GM12878 (cell line): Measurements from ENCODE around the gene GRM6. TPM values are rescaled to one million over a fixed set of nuclear protein-coding genes. Genes with fewer than 3 reads are reported as not detected.

Experiments used
- ATAC-seq: fragments of 200-7000 bp; cut with Tn5 transposase; 3 replicates; pipeline ENCODE4 v1.9.1; 2020; ENCODE audit warnings: mild to moderate bottlenecking, moderate library complexity
- BruUV-seq: library from RNA; stranded (reverse); fragments of 400-500 nt; replicated peaks from 2 replicates; lab custom pipeline; 2021; lab: Mats Ljungman, UMichigan
- CTCF ChIA-PET: fragments of 300-600 bp; sonication (Branson Sonifier 250); formaldehyde crosslinking; extraction: SDS; loops from one replicate; lab custom pipeline; 2021; ENCODE audit warnings: inconsistent platforms; lab: Yijun Ruan, JAX
- POLR2A ChIA-PET: fragments of 350-600 bp; formaldehyde crosslinking; extraction: SDS; loops from one replicate; lab custom pipeline; 2021; ENCODE audit warnings: inconsistent platforms; lab: Charles Lee
- RAD21 ChIA-PET: fragments of 300-600 bp; sonication (Branson Sonifier 250); formaldehyde crosslinking; loops from one replicate; lab custom pipeline; 2023; ENCODE audit warnings: antibody characterized with exemption; ENCODE audit not compliant: unreplicated experiment; lab: Charles Lee
- SMC1A ChIA-PET: fragments of 300-600 bp; sonication (Branson Sonifier 250); formaldehyde crosslinking; loops from one replicate; lab custom pipeline; 2023; ENCODE audit not compliant: unreplicated experiment, uncharacterized antibody; lab: Charles Lee
- DNase-seq: peaks from one replicate; pipeline ENCODE4 v3.0.0-alpha.2; 2011; ENCODE audit warnings: low read depth, low spot score
- FAIRE-seq: peaks from 3 replicates; lab custom pipeline; 2011; peaks lifted over from hg19 to GRCh38; lab: Jason Lieb, UNC
- H2AFZ ChIP-seq: 2 replicates; pipeline ENCODE4 v1.6.0; 2011; ENCODE audit warnings: low read depth, low read length, control low read depth; ENCODE audit not compliant: control insufficient read depth
- H3K27ac ChIP-seq: 2 replicates; pipeline ENCODE4 v1.5.1; 2011; ENCODE audit warnings: control low read depth; ENCODE audit not compliant: control insufficient read depth, insufficient read depth
- H3K27me3 ChIP-seq, 2 experiments: replicated peaks in 1 of 2; 2 replicates each; pipeline versions ENCODE4 v1.6.0 to v1.6.1; 2011; ENCODE audit warnings: low read length in 1 of 2; ENCODE audit not compliant: control insufficient read depth in 2 of 2, insufficient read depth in 2 of 2
- H3K36me3 ChIP-seq, 2 experiments: 2 replicates each; pipeline ENCODE4 v1.5.1; 2011; ENCODE audit warnings: low read length in 1 of 2; ENCODE audit not compliant: control insufficient read depth in 2 of 2, insufficient read depth in 2 of 2
- H3K4me1 ChIP-seq: 2 replicates; pipeline ENCODE4 v1.6.1; 2011; ENCODE audit warnings: mild to moderate bottlenecking, low read length, moderate library complexity, mixed read lengths; ENCODE audit not compliant: control insufficient read depth, insufficient read depth
- H3K4me2 ChIP-seq: 2 replicates; pipeline ENCODE4 v1.6.0; 2011; ENCODE audit warnings: control low read depth; ENCODE audit not compliant: control insufficient read depth, insufficient read depth
- H3K4me3 ChIP-seq: fragments of 200-600 bp; sonication (generic); 2 replicates; pipeline ENCODE4 v1.5.1; 2016
- H3K79me2 ChIP-seq: 2 replicates; pipeline ENCODE4 v1.6.0; 2011; ENCODE audit warnings: low read length; ENCODE audit not compliant: control insufficient read depth, insufficient read depth
- H3K9ac ChIP-seq: 2 replicates; pipeline ENCODE4 v1.8.0; 2011; ENCODE audit warnings: low read length, control low read depth, mixed read lengths; ENCODE audit not compliant: control insufficient read depth, insufficient read depth
- H3K9me3 ChIP-seq: replicated peaks from 3 replicates; pipeline ENCODE4 v1.5.1; 2011; ENCODE audit warnings: mild to moderate bottlenecking, low read length; ENCODE audit not compliant: control insufficient read depth, insufficient read depth
- H4K20me1 ChIP-seq: 2 replicates; pipeline ENCODE4 v1.6.0; 2011; ENCODE audit not compliant: control insufficient read depth, insufficient read depth
- ASH2L ChIP-seq: fragments of 300-600, 200-600 bp; sonication (generic); IDR thresholded peaks from 2 replicates; pipeline ENCODE4 v1.6.1; 2017; ENCODE audit warnings: low read depth, mild to moderate bottlenecking, borderline replicate concordance
- ATF2 ChIP-seq: IDR thresholded peaks from 2 replicates; pipeline ENCODE4 v1.6.1; 2012; ENCODE audit warnings: low read length, inconsistent platforms
- BACH1 ChIP-seq: fragments of 450-650 bp; IDR thresholded peaks from 2 replicates; pipeline ENCODE4 v1.6.1; 2017; ENCODE audit warnings: mild to moderate bottlenecking, borderline replicate concordance
- CREM ChIP-seq: IDR thresholded peaks from 2 replicates; pipeline ENCODE4 v1.6.1; 2014; ENCODE audit warnings: antibody characterized with exemption, low read depth
- EGR1 ChIP-seq, 2 experiments: IDR thresholded peaks; 1 replicate in 1 of 2; 2 replicates in 1 of 2; pipeline ENCODE4 v1.6.1; 2011 to 2012; ENCODE audit warnings: low read depth in 2 of 2, low read length in 2 of 2, borderline replicate concordance in 1 of 2, mild to moderate bottlenecking in 1 of 2, moderate library complexity in 1 of 2
- IRF4 ChIP-seq: IDR thresholded peaks from 2 replicates; pipeline ENCODE4 v1.6.1; 2011; ENCODE audit warnings: low read depth, low read length
- MEF2A ChIP-seq: IDR thresholded peaks from 2 replicates; pipeline ENCODE4 v1.6.1; 2011; ENCODE audit warnings: low read depth, mild to moderate bottlenecking, low read length, moderate library complexity; ENCODE audit not compliant: insufficient read depth
- NRF1 ChIP-seq: conservative IDR thresholded peaks from 2 replicates; pipeline ENCODE4 v1.6.1; 2011; ENCODE audit warnings: mild to moderate bottlenecking, low read depth, low read length, improper control_type of control experiment
- SP1 ChIP-seq: IDR thresholded peaks from one replicate; pipeline ENCODE4 v1.6.1; 2011; ENCODE audit warnings: low read depth, low read length
- STAT3 ChIP-seq: IDR thresholded peaks from 2 replicates; pipeline ENCODE4 v1.6.1; 2011; ENCODE audit warnings: low read depth, low read length, improper control_type of control experiment
- TAF1 ChIP-seq: IDR thresholded peaks from 2 replicates; pipeline ENCODE4 v1.6.1; 2011; ENCODE audit warnings: mild to moderate bottlenecking, low read depth, low read length, borderline replicate concordance
- YBX1 ChIP-seq: fragments of 450-650 bp; IDR thresholded peaks from 2 replicates; pipeline ENCODE4 v1.6.1; 2016; ENCODE audit warnings: antibody characterized with exemption
- ZBTB11 ChIP-seq: fragments of 450-650 bp; formaldehyde crosslinking; IDR thresholded peaks from 2 replicates; pipeline ENCODE4 v1.5.0; 2022; ENCODE audit warnings: mild to moderate bottlenecking, missing genetic modification characterization
- ZNF24 ChIP-seq: fragments of 450-650 bp; IDR thresholded peaks from 2 replicates; pipeline ENCODE4 v1.6.1; 2017; ENCODE audit warnings: antibody characterized with exemption, mild to moderate bottlenecking
- ZNF622 ChIP-seq: fragments of 450-650 bp; IDR thresholded peaks from 2 replicates; pipeline ENCODE4 v1.6.1; 2017; ENCODE audit warnings: mild to moderate bottlenecking, inconsistent platforms
- WGBS: methylation state at CpG from one replicate; pipeline ENCODE4 v1.1.6; 2016; ENCODE audit warnings: low lambda C conversion rate; ENCODE audit not compliant: insufficient replicate concordance, insufficient coverage; ENCODE audit errors: missing lambda C conversion rate; 5-methylcytosine and 5-hydroxymethylcytosine counted together
- in situ Hi-C: fragments of 300-500 bp; cut with MboI; formaldehyde crosslinking; loops from 9 replicates; pipeline ENCODE4 v1.14.3; 2018; ENCODE audit warnings: mixed read lengths
- intact Hi-C: fragments of 100-400 bp; cut with micrococcal nuclease; formaldehyde crosslinking; loops from one replicate; pipeline ENCODE4 v1.14.2; 2022; ENCODE audit not compliant: unreplicated experiment
- polyA plus RNA-seq, 11 experiments: library from polyadenylated mRNA; depleted of rRNA in 4 of 11; unstranded in 6 of 11; stranded (reverse) in 5 of 11; fragments of >200 nt; fragmentation: Nextera tagmentation in 4 of 11; fragmentation: Illumina TruSeq in 1 of 11; extraction: Ambion mirVana in 4 of 11; extraction: Trizol in 1 of 11; gene quantifications; 1 replicate in 1 of 11; 2 replicates in 10 of 11; pipeline versions ENCODE4 v1.2.1 to v1.2.3, GENCODE V29; 2011 to 2016; ENCODE audit warnings: inconsistent platforms in 2 of 11, missing spikeins in 2 of 11, low read depth in 1 of 11
- total RNA-seq, 4 experiments: library from RNA; depleted of rRNA in 3 of 4; stranded (reverse); fragments of >200 nt in 3 of 4; fragmentation: Illumina TruSeq in 1 of 4; extraction: Trizol in 1 of 4; gene quantifications; 2 replicates each; pipeline versions ENCODE4 v1.2.1 to v1.2.3, GENCODE V29; 2013 to 2021

Gene GRM6
- total and polyA plus RNA-seq, 10 of the 15 experiments (the other 5 are each of a cell fraction or from before 2014, with no cell fraction given): not detected

GRCh38 chr5:179006564-179006963 lies 11.4 kb upstream of the GRM6 start (continued):
- no peak for TF ChIP-seq ZNF24
- no peak for TF ChIP-seq ATF2
- no peak for TF ChIP-seq YBX1

GRCh38 chr5:178998441-178998840 lies 3.3 kb upstream of the GRM6 start:
- FAIRE-seq: no peak
- H4K20me1 ChIP-seq: no peaks in the 10 kb centered on the region
- CTCF ChIA-PET: no interaction called here

GRCh38 chr5:178997191-178997590 lies 2.1 kb upstream of the GRM6 start:
- no TSS peak for BruUV-seq
- Histone ChIP-seq H3K9me3 (no peaks in the 10 kb centered on the region; the same call in 2 of the 3 replicates), H3K27ac (no peak overlapping the region), H3K36me3 (no peaks in the 10 kb centered on the region), H3K9ac (no peak overlapping the region), H3K4me2 (no peak overlapping the region), H3K79me2 (no peaks in the 10 kb centered on the region), H2AFZ (no peak overlapping the region), H3K4me1 (no peaks in the 10 kb centered on the region), H3K27me3 (no peaks in the 10 kb centered on the region), H4K20me1 (no peaks in the 10 kb centered on the region), H3K4me3 (no peak overlapping the region)
- ATAC-seq: no peak
- FAIRE-seq: no peak
- in situ Hi-C loops: no loop called here
- no peak for DNase-seq
- CTCF ChIA-PET: interaction anchor here (0.5 kb wide), 1 partner anchor 28 kb away, joined by 3 read pairs; no protein-coding TSS in a partner anchor
- intact Hi-C loops: no loop called here
- 21% methylated on average over 6 of the region's 6 CpGs for WGBS
- SMC1A ChIA-PET: no interaction called here
- RAD21 ChIA-PET: no interaction called here
- POLR2A ChIA-PET: no interaction called here
- TF ChIP-seq TAF1 (no peak), ASH2L (no peak), ZBTB11 (CRISPR knock-in tag) (no peak), NRF1 (no peak), CREM (no peak), STAT3 (no peak), EGR1 (IDR thresholded peaks at IDR 0.05; ENCODE audit: borderline replicate concordance in 1 of 2, low read depth in 2 of 2, low read length in 2 of 2) (no peak), MEF2A (no peak), SP1 (no peak), IRF4 (no peak)

More at GRCh38 chr5:178998441-178998840, 3.3 kb upstream of the GRM6 start:
- no peak overlapping the region for H3K4me3 ChIP-seq
- no peaks in the 10 kb centered on the region for H3K27me3 ChIP-seq
- DNase-seq (no peak), ATAC-seq (no peak)
- in situ Hi-C loops (no loop called here), intact Hi-C loops (no loop called here)
- H3K36me3 ChIP-seq: no peaks in the 10 kb centered on the region
- 52% methylated on average over 13 of the region's 13 CpGs for WGBS
- TF ChIP-seq ZNF622: no peak
- TF ChIP-seq BACH1: no peak
- SMC1A ChIA-PET: no interaction called here
- no peaks in the 10 kb centered on the region; the same call in 2 of the 3 replicates for H3K9me3 ChIP-seq
- POLR2A ChIA-PET: no interaction called here
- no TSS peak for BruUV-seq
- no peaks in the 10 kb centered on the region for H3K4me1 ChIP-seq
- H2AFZ ChIP-seq: no peak overlapping the region
- RAD21 ChIA-PET: no interaction called here
- no peaks in the 10 kb centered on the region for H3K79me2 ChIP-seq
- H3K9ac ChIP-seq: no peak overlapping the region
- H3K27ac ChIP-seq: no peak overlapping the region
- H3K4me2 ChIP-seq: no peak overlapping the region
